Measurements from ENCODE around the gene MCC. TPM values are rescaled to one million over a fixed set of nuclear protein-coding genes. Genes with fewer than 3 reads are reported as not detected.

Gene MCC
- total and polyA plus RNA-seq, 2 donors (not counting 1 experiment from before 2014, with no cell fraction given): 3.2 to 41.3 TPM

GRCh38 chr5:113364466-113364865 lies 123.8 kb downstream of the MCC start:
- Histone ChIP-seq H4K20me1 (ENCODE audit: control insufficient read depth, extremely low read depth, insufficient read depth, low read length) (no peaks in the 10 kb centered on the region), H3K4me2 (ENCODE audit: extremely low read depth, insufficient read depth, low read length) (no peak overlapping the region), H3K27ac (ENCODE audit: insufficient read depth, low read length) (no peak overlapping the region), H2AFZ (ENCODE audit: low read length) (no peak overlapping the region), H3K4me1 (ENCODE audit: control insufficient read depth, extremely low read depth, insufficient read depth, low read length) (no peaks in the 10 kb centered on the region), H3K36me3 (ENCODE audit: control insufficient read depth, insufficient read depth, low read length) (no peaks in the 10 kb centered on the region), H3K4me3 (replicated peaks in 1 of 4; ENCODE audit: control extremely low read depth in 1 of 4, insufficient read depth in 1 of 4, low read depth in 3 of 4, low read length in 4 of 4) (no peak overlapping the region), H3K27me3 (ENCODE audit: control insufficient read depth, insufficient read depth, low read length) (no peaks in the 10 kb centered on the region), H3K9ac (ENCODE audit: insufficient read depth, low read length) (no peak overlapping the region), H3K9me3 (ENCODE audit: control insufficient read depth, insufficient read depth, low read depth, low read length) (no peaks in the 10 kb centered on the region), H3K79me2 (ENCODE audit: control insufficient read depth, insufficient read depth, low read length) (no peaks in the 10 kb centered on the region)
- no peak for DNase-seq (ENCODE audit: low read depth in 2 of 2)
- TF ChIP-seq EZH2 (IDR thresholded peaks at IDR 0.05; ENCODE audit: low read length, missing control alignments) (no peak), CTCF (conservative IDR thresholded peaks at IDR 0.05 in 1 of 2, IDR thresholded peaks at IDR 0.05 in 1 of 2; ENCODE audit: low read depth in 1 of 2, low read length in 2 of 2) (no peak)

- DNase-seq (ENCODE audit: low read depth in 2 of 2): no peak
- Histone ChIP-seq H3K79me2 (ENCODE audit: control insufficient read depth, insufficient read depth, low read length) (no peaks in the 10 kb centered on the region), H3K27ac (ENCODE audit: insufficient read depth, low read length) (no peak overlapping the region), H3K4me3 (replicated peaks in 1 of 4; ENCODE audit: control extremely low read depth in 1 of 4, insufficient read depth in 1 of 4, low read depth in 3 of 4, low read length in 4 of 4) (no peak overlapping the region), H3K9ac (ENCODE audit: insufficient read depth, low read length) (no peak overlapping the region), H2AFZ (ENCODE audit: low read length) (no peak overlapping the region), H3K4me1 (ENCODE audit: control insufficient read depth, extremely low read depth, insufficient read depth, low read length) (no peaks in the 10 kb centered on the region), H3K4me2 (ENCODE audit: extremely low read depth, insufficient read depth, low read length) (no peak overlapping the region), H3K9me3 (ENCODE audit: control insufficient read depth, insufficient read depth, low read depth, low read length) (no peaks in the 10 kb centered on the region), H3K27me3 (ENCODE audit: control insufficient read depth, insufficient read depth, low read length) (no peaks in the 10 kb centered on the region), H3K36me3 (ENCODE audit: control insufficient read depth, insufficient read depth, low read length) (no peaks in the 10 kb centered on the region), H4K20me1 (ENCODE audit: control insufficient read depth, extremely low read depth, insufficient read depth, low read length) (no peaks in the 10 kb centered on the region)
- TF ChIP-seq CTCF (conservative IDR thresholded peaks at IDR 0.05 in 1 of 2, IDR thresholded peaks at IDR 0.05 in 1 of 2; ENCODE audit: low read depth in 1 of 2, low read length in 2 of 2): no peak
- TF ChIP-seq EZH2 (IDR thresholded peaks at IDR 0.05; ENCODE audit: low read length, missing control alignments): no peak
Measured at GRCh38 chr5:113361701-113362100, 126.6 kb downstream of the MCC start.

GRCh38 chr5:113359419-113359818 lies 128.8 kb downstream of the MCC start:
- Histone ChIP-seq H3K9me3 (ENCODE audit: control insufficient read depth, insufficient read depth, low read depth, low read length) (no peaks in the 10 kb centered on the region), H3K27ac (ENCODE audit: insufficient read depth, low read length) (no peak overlapping the region), H4K20me1 (ENCODE audit: control insufficient read depth, extremely low read depth, insufficient read depth, low read length) (no peaks in the 10 kb centered on the region), H3K36me3 (ENCODE audit: control insufficient read depth, insufficient read depth, low read length) (no peaks in the 10 kb centered on the region), H3K9ac (ENCODE audit: insufficient read depth, low read length) (no peak overlapping the region), H3K27me3 (ENCODE audit: control insufficient read depth, insufficient read depth, low read length) (no peaks in the 10 kb centered on the region), H2AFZ (ENCODE audit: low read length) (no peak overlapping the region), H3K4me3 (replicated peaks in 1 of 4; ENCODE audit: control extremely low read depth in 1 of 4, insufficient read depth in 1 of 4, low read depth in 3 of 4, low read length in 4 of 4) (no peak overlapping the region), H3K4me2 (ENCODE audit: extremely low read depth, insufficient read depth, low read length) (no peak overlapping the region), H3K4me1 (ENCODE audit: control insufficient read depth, extremely low read depth, insufficient read depth, low read length) (no peaks in the 10 kb centered on the region), H3K79me2 (ENCODE audit: control insufficient read depth, insufficient read depth, low read length) (no peaks in the 10 kb centered on the region)
- TF ChIP-seq EZH2 (IDR thresholded peaks at IDR 0.05; ENCODE audit: low read length, missing control alignments) (no peak), CTCF (conservative IDR thresholded peaks at IDR 0.05 in 1 of 2, IDR thresholded peaks at IDR 0.05 in 1 of 2; ENCODE audit: low read depth in 1 of 2, low read length in 2 of 2) (no peak)
- peak in 1 of 2 donors; percentile 66 for DNase-seq (ENCODE audit: low read depth in 2 of 2)
